Muscle of back (tissue), 11 donors: ENCODE results near the gene CEACAM18. TPM values are rescaled to one million over a fixed set of nuclear protein-coding genes. Genes with fewer than 3 reads are reported as not detected.
A peak's percentile ranks its signal among the peaks of the same experiment; 100 is the strongest.

Source experiments
- DNase-seq, 3 donors: peaks; one replicate each; pipeline versions ENCODE4 v3.0.0 to v3.0.0-alpha.2; 2013
- polyA plus RNA-seq, 10 donors: library from polyadenylated mRNA; unstranded; fragments of 120-200 nt; gene quantifications; one replicate each; pipeline ENCODE4 v1.2.1, GENCODE V29; 2013; ENCODE audit not compliant: insufficient read length in 10 of 10

CEACAM18 gene
- polyA plus RNA-seq, 10 donors = not detected

DNA sequence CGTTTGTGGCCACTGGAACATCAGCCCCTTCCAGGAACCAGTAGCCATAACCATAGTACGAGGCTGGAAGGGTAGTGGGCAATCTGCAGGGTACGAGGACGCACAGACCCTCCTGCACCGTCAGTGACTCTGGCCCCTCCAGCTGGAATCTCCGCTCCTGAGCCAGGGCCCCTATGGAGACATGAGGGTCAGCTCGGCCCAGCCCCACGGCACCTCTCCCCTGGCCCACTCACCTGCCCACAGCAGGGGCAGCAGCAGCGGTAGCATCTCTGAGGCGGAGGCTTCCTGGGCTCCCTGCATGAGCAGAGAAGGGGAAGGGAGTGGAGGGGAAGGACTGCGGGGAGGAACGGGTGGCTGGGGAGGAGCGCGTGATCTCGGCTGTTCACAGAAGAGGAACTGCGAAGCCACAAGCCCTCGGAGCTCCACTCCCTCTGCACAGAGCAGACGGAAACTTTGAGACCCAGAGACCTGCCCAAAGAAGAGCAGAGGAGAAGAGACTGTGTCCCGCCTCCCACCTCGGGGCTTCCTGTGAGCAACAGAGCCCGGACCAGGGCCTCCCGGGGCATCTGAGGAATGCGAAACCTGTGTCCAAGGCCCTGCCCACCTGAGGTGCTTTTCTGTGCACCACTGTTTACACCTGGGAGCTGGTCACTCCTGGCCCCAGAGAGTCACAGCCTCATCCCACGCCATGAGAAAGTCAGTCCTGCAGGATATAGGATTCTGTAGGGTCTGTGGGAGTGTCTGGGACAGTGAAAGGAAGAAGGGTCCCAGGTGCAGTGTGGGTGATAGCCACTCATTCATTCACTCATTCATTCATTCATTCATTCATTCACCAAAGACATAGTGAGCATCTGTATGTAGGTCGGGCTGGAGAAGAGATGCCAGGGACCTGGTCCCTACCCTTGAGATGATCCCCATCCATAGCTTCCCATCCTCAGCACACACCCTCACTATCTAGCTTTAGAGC lies 53.3 kb downstream of the CEACAM18 start, which contains the start of gene SIGLEC6:
Gene SIGLEC6, minus strand, starts transcription at position 322 of the 967 bp plus-strand sequence. Its CDS starts 22 bp downstream, at position 300.
- DNase-seq = peak in 2 of 3 donors; percentile 47 to 55

GRCh38 chr19:51535535-51535934 lies 57.2 kb downstream of the CEACAM18 start:
- DNase-seq = no peak

DNA sequence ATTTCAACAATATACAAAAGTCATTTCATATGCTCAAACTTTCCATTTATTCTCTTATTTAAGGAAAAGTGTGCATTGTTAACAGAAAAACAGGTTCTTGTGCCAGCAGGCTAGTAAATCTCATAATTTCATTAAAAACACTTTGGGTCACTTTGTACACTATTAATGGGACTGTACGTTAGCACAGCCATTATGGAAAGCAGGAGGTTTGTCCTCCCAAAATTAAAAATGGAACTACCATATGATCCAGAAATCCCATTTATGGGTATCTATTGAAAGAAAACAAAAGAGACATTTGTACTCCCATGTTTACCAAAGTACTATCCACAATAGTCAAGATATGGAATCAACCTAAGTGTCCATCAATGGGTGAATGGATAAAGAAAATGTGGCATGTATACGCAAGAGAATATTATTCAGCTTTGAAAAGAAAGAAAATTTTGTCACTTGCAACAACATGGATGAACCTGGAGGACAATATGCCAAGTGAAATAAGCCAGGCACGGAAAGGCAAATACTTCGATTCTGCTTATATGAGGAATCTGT lies 61.6 kb downstream of the CEACAM18 start:
- no peak for DNase-seq

Other genes starting within 250 kb of the CEACAM18 start
- not detected for gene SIGLECL1, start 227.5 kb upstream of the CEACAM18 start, polyA plus RNA-seq
- under 1 TPM; 0.09 to 0.51 (median 0.18) TPM for gene IGLON5, start 166.9 kb upstream of the CEACAM18 start, polyA plus RNA-seq
- gene VSIG10L, start 136.4 kb upstream of the CEACAM18 start, polyA plus RNA-seq = 1 to 10 TPM in 9 of 10 donors, under 1 TPM in 1; 0.99 to 1.7 (median 1.2) TPM
- 10 to 100 TPM; 33.9 to 55.1 (median 42.4) TPM for gene ETFB, start 112.2 kb upstream of the CEACAM18 start, polyA plus RNA-seq
- 1 to 10 TPM in 4 of 10 donors, under 1 TPM in 6; 0.30 to 1.3 (median 0.95) TPM for gene CLDND2, start 109.5 kb upstream of the CEACAM18 start, polyA plus RNA-seq
- 1 to 10 TPM; 1.2 to 5.1 (median 2.2) TPM for gene NKG7, start 105.9 kb upstream of the CEACAM18 start, polyA plus RNA-seq
- gene LIM2, start 90.6 kb upstream of the CEACAM18 start, polyA plus RNA-seq = not detected
- gene C19orf84, start 87.9 kb upstream of the CEACAM18 start, polyA plus RNA-seq = under 1 TPM in 1 of 10 donors, not detected in 9; 0.19 TPM
- gene SIGLEC10, start 60.9 kb upstream of the CEACAM18 start, polyA plus RNA-seq = 1 to 10 TPM in 3 of 10 donors, under 1 TPM in 7; 0.35 to 1.5 (median 0.82) TPM
- gene SIGLEC8, start 20.1 kb upstream of the CEACAM18 start, polyA plus RNA-seq = under 1 TPM in 4 of 10 donors, not detected in 6; 0.07 to 0.30 (median 0.11) TPM
- under 1 TPM in 6 of 10 donors, not detected in 4; 0.08 to 0.40 (median 0.13) TPM for gene SIGLEC12, start 23.3 kb downstream of the CEACAM18 start, polyA plus RNA-seq
- gene SIGLEC6, start 53.1 kb downstream of the CEACAM18 start, polyA plus RNA-seq = under 1 TPM in 7 of 10 donors, not detected in 3; 0.11 to 0.46 (median 0.33) TPM
- gene ZNF175, start 92.7 kb downstream of the CEACAM18 start, polyA plus RNA-seq = 10 to 100 TPM in 1 of 10 donors, 1 to 10 TPM in 9; 7.2 to 12.5 (median 8.7) TPM
- gene SIGLEC5, start 151.9 kb downstream of the CEACAM18 start, polyA plus RNA-seq = under 1 TPM in 6 of 10 donors, not detected in 4; 0.11 to 0.63 (median 0.43) TPM
- gene SIGLEC14, start 168.3 kb downstream of the CEACAM18 start, polyA plus RNA-seq = 1 to 10 TPM; 1.0 to 2.7 (median 1.8) TPM
- gene SPACA6, start 214.8 kb downstream of the CEACAM18 start, polyA plus RNA-seq = 10 to 100 TPM in 2 of 10 donors, 1 to 10 TPM in 8; 4.5 to 13.3 (median 6.8) TPM
- under 1 TPM in 4 of 10 donors, not detected in 6; 0.16 to 0.33 (median 0.18) TPM for gene HAS1, start 245.5 kb downstream of the CEACAM18 start, polyA plus RNA-seq